ENCODE data around the gene MGAT4A. TPM values are rescaled to one million over a fixed set of nuclear protein-coding genes. Genes with fewer than 3 reads are reported as not detected.

Gene MGAT4A
- total RNA-seq, 2 donors from 2014 or later = 13.2 to 37.4 TPM

- H3K36me3 ChIP-seq = no peaks in the 10 kb centered on the region
- H3K4me3 ChIP-seq = no peak overlapping the region
- no peaks in the 10 kb centered on the region for H3K27me3 ChIP-seq
- DNase-seq (ENCODE audit: low spot score) = no peak
- H3K9me3 ChIP-seq = no peaks in the 10 kb centered on the region
- peaks cover 0 to 18% of the 10 kb centered on the region in 2 donors for H3K4me1 ChIP-seq
- TF ChIP-seq, protein P1, sequence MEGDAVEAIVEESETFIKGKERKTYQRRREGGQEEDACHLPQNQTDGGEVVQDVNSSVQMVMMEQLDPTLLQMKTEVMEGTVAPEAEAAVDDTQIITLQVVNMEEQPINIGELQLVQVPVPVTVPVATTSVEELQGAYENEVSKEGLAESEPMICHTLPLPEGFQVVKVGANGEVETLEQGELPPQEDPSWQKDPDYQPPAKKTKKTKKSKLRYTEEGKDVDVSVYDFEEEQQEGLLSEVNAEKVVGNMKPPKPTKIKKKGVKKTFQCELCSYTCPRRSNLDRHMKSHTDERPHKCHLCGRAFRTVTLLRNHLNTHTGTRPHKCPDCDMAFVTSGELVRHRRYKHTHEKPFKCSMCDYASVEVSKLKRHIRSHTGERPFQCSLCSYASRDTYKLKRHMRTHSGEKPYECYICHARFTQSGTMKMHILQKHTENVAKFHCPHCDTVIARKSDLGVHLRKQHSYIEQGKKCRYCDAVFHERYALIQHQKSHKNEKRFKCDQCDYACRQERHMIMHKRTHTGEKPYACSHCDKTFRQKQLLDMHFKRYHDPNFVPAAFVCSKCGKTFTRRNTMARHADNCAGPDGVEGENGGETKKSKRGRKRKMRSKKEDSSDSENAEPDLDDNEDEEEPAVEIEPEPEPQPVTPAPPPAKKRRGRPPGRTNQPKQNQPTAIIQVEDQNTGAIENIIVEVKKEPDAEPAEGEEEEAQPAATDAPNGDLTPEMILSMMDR (IDR thresholded peaks at IDR 0.05) = no peak
- H3K27ac ChIP-seq = no peak overlapping the region
Measured at GRCh38 chr2:98692090-98693054, 38.6 kb downstream of the MGAT4A start.

- no peak for DNase-seq (ENCODE audit: low spot score)
- TF ChIP-seq, protein P1 (IDR thresholded peaks at IDR 0.05) = no peak
- H3K4me3 ChIP-seq = no peak overlapping the region
Measured at GRCh38 chr2:98691303-98691702, 39.6 kb downstream of the MGAT4A start.

DNA sequence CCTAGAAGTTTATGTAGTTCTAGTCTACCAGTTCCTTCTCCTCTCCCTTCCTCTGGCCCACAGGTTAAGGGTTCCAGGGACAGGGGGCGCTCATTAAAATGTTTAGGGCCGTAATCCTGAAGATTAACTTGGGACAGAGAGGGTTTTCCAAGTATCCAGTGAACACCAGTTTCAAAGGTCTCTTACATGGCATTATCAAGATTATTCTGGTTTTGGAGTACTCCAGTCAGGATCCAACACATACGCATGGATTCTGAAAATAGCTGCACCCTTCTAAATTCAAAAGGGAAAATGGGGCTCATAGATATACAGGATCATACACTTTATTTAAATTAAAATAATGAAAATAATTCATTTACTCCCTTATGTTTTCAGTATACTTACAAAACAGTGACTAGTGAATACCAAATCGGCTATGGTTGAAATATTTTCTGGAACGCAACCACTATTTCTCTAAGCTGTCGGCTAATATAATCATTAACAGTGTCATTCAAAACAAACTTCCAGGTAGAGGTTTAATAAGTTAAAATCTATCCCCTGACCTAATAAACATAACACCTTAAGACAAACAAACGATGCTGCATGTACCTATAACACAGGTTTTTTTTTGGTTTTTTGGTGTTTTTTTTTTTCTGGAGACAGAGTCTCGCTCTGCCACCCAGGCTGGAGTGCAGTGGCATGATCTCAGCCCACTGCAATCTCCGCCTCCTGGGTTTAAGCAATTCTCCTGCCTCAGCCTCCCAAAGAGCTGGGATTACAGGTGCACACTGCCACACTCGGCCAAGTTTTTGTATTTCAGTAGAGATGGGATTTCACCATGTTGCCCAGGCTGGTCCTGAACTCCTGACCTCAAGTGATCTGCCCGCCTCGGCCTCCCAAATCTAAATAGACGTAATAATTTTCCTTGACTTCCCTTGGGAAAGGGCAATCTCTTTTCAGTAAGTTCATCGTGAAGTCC is 44.7 kb downstream of the MGAT4A start:
- no peak overlapping the region for H3K4me3 ChIP-seq
- no peak for DNase-seq (ENCODE audit: low spot score)
- peaks cover 0 to 4% of the 10 kb centered on the region in 2 donors for H3K4me1 ChIP-seq
- TF ChIP-seq, protein P1 (IDR thresholded peaks at IDR 0.05) = no peak
- no peak overlapping the region for H3K27ac ChIP-seq
- H3K27me3 ChIP-seq = no peaks in the 10 kb centered on the region
- H3K9me3 ChIP-seq = no peaks in the 10 kb centered on the region
- no peaks in the 10 kb centered on the region for H3K36me3 ChIP-seq

More at GRCh38 chr2:98691303-98691702, 39.6 kb downstream of the MGAT4A start:
- Histone ChIP-seq H3K4me1 (peaks cover 0 to 9% of the 10 kb centered on the region in 2 donors), H3K27ac (no peak overlapping the region), H3K36me3 (no peaks in the 10 kb centered on the region), H3K27me3 (no peaks in the 10 kb centered on the region), H3K9me3 (no peaks in the 10 kb centered on the region)

DNA sequence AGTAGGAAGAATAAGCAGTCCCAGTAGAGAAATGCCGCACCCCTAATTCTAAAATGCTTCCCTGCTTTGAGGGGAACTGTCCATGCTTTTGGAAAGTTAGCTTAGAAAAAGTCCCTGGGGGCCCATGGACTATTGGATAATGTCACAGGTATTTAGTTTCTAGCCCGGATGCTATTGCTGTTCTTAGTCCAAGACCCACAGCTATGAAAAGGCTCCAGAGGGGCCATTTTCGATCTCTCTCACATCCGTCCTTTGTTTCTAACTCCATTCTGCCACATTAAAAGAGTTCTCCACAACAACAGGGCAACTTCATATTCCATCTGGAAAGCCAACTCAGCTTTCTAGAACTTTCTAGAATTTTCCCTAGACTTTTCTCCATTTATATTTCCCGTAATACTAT is 47.2 kb downstream of the MGAT4A start:
- Histone ChIP-seq H3K4me3 (no peak overlapping the region), H3K27ac (no peak overlapping the region), H3K36me3 (no peaks in the 10 kb centered on the region), H3K9me3 (no peaks in the 10 kb centered on the region), H3K27me3 (no peaks in the 10 kb centered on the region), H3K4me1 (no peaks in the 10 kb centered on the region)
- DNase-seq (ENCODE audit: low spot score) = no peak
- TF ChIP-seq, protein P1 (IDR thresholded peaks at IDR 0.05) = no peak

DNA sequence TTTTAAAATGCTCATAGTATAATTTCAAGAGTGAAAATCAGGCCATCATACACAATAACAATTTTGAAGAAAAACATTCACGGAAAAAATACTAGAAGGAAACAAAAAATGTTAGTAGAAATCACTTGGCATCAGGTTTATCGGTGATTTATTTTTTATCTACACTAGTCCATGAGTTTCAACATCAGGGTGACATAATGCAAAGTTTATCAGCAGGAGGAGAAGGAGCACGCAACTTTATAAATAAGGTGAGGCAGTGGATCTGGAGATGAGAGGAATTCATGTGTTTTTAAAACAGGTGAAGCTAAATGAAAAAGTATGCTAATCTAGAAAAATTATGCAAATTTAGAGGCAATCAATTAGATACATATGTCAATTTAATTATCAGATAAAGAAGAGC is 54.2 kb downstream of the MGAT4A start:
- peaks cover 16% of the 10 kb centered on the region for H3K36me3 ChIP-seq
- H3K4me1 ChIP-seq = peaks cover 0 to 5% of the 10 kb centered on the region in 2 donors
- DNase-seq (ENCODE audit: low spot score) = no peak
- no peak overlapping the region for H3K4me3 ChIP-seq
- no peaks in the 10 kb centered on the region for H3K9me3 ChIP-seq
- H3K27ac ChIP-seq = no peak overlapping the region
- TF ChIP-seq, protein P1 (IDR thresholded peaks at IDR 0.05) = no peak
- H3K27me3 ChIP-seq = no peaks in the 10 kb centered on the region

All from right atrium auricular region (tissue), 2 donors.